K562 (cell line): ENCODE measurements around the gene MGRN1. TPM values are rescaled to one million over a fixed set of nuclear protein-coding genes. Genes with fewer than 3 reads are reported as not detected.

Source experiments
- ATAC-seq: fragments of 200-7000 bp; cut with Tn5 transposase; 3 replicates; pipeline ENCODE4 v1.9.1; 2020; ENCODE audit warnings: moderate library complexity
- BruUV-seq: library from RNA; stranded (reverse); fragments of 400-500 nt; replicated peaks from 2 replicates; lab custom pipeline; 2021; lab: Mats Ljungman, UMichigan
- CTCF ChIA-PET: fragments of 300-600 bp; formaldehyde crosslinking; extraction: SDS; loops from one replicate; lab custom pipeline; 2021; ENCODE audit warnings: low intra/inter-chr PET ratio; lab: Yijun Ruan, JAX
- POLR2A ChIA-PET: fragments of 300-600, 350-650 bp; sonication (Branson Sonifier 250); formaldehyde crosslinking; extraction: SDS; loops from one replicate; lab custom pipeline; 2021; ENCODE audit warnings: antibody characterized with exemption, inconsistent platforms; lab: Yijun Ruan, JAX
- DNase-seq, 4 experiments: peaks; one replicate each; pipeline versions ENCODE4 v3.0.0 to v3.0.0-alpha.2; 2011 to 2018; ENCODE audit warnings: low spot score in 3 of 4, mixed read lengths in 3 of 4; ENCODE audit errors: extremely low read depth in 1 of 4
- FAIRE-seq: peaks from 2 replicates; lab custom pipeline; 2011; peaks lifted over from hg19 to GRCh38; lab: Jason Lieb, UNC
- H2AFZ ChIP-seq: 2 replicates; pipeline ENCODE4 v1.6.0; 2011; ENCODE audit warnings: low read depth, low read length, control low read depth, inconsistent platforms
- H3K27ac ChIP-seq: fragments of 200-600 bp; 3 replicates; pipeline ENCODE4 v1.8.0; 2011; ENCODE audit warnings: low read depth, mild to moderate bottlenecking, control low read depth, inconsistent platforms, low read length, moderate library complexity, mixed read lengths; ENCODE audit errors: extremely low read depth
- H3K27me3 ChIP-seq, 2 experiments: fragments of 300-600 bp in 1 of 2; 2 replicates in 1 of 2; 3 replicates in 1 of 2; pipeline versions ENCODE4 v1.6.0 to v1.8.0; 2011; ENCODE audit warnings: inconsistent platforms in 2 of 2, low read length in 2 of 2, mild to moderate bottlenecking in 1 of 2, mixed read lengths in 1 of 2, moderate library complexity in 1 of 2; ENCODE audit not compliant: control insufficient read depth in 2 of 2, insufficient read depth in 2 of 2
- H3K36me3 ChIP-seq: fragments of 300-600 bp; 3 replicates; pipeline ENCODE4 v1.8.0; 2011; ENCODE audit warnings: mild to moderate bottlenecking, low read length, inconsistent platforms; ENCODE audit not compliant: control insufficient read depth, insufficient read depth
- H3K4me1 ChIP-seq, 2 experiments: fragments of 200-600 bp in 1 of 2; replicated peaks in 1 of 2; 2 replicates in 1 of 2; 3 replicates in 1 of 2; pipeline versions ENCODE4 v1.5.1 to v1.8.0; 2011; ENCODE audit warnings: inconsistent platforms in 2 of 2, low read length in 2 of 2, mild to moderate bottlenecking in 1 of 2, mixed read lengths in 1 of 2, moderate library complexity in 1 of 2; ENCODE audit not compliant: control insufficient read depth in 2 of 2, insufficient read depth in 2 of 2
- H3K4me2 ChIP-seq: 2 replicates; pipeline ENCODE4 v1.6.1; 2011; ENCODE audit warnings: low read length, control low read depth, inconsistent platforms, mixed read lengths; ENCODE audit not compliant: insufficient read depth
- H3K4me3 ChIP-seq: fragments of 200-600 bp; sonication (generic), shearing (Covaris generic); 2 replicates; pipeline ENCODE4 v1.5.1; 2016; ENCODE audit warnings: control low read depth, inconsistent platforms
- H3K79me2 ChIP-seq: fragments of 200-600 bp; 3 replicates; pipeline ENCODE4 v1.8.0; 2011; ENCODE audit warnings: low read length, inconsistent platforms; ENCODE audit not compliant: control insufficient read depth, insufficient read depth
- H3K9ac ChIP-seq, 2 experiments: 2 replicates each; pipeline versions ENCODE4 v1.6.0 to v1.6.1; 2011; ENCODE audit warnings: low read depth in 2 of 2, low read length in 2 of 2, control low read depth in 1 of 2, inconsistent platforms in 1 of 2, mild to moderate bottlenecking in 1 of 2, mixed read lengths in 1 of 2; ENCODE audit not compliant: insufficient read depth in 1 of 2
- H3K9me1 ChIP-seq: one replicate; pipeline ENCODE4 v1.6.0; 2011; ENCODE audit warnings: inconsistent platforms, mild to moderate bottlenecking, low read length, moderate library complexity; ENCODE audit not compliant: control insufficient read depth, insufficient read depth
- H3K9me3 ChIP-seq: replicated peaks from 2 replicates; pipeline ENCODE4 v1.5.1; 2011; ENCODE audit warnings: low read depth, low read length, inconsistent platforms; ENCODE audit not compliant: control insufficient read depth, insufficient read depth
- H4K20me1 ChIP-seq: replicated peaks from 2 replicates; pipeline ENCODE4 v1.6.1; 2011; ENCODE audit warnings: low read length, inconsistent platforms, mixed read lengths; ENCODE audit not compliant: control insufficient read depth, insufficient read depth
- HDAC8 ChIP-seq: fragments of 450-650 bp; IDR thresholded peaks from 2 replicates; pipeline ENCODE4 v1.6.1; 2016; ENCODE audit warnings: mild to moderate bottlenecking, missing genetic modification characterization, moderate library complexity, missing compliant biosample characterization
- MCM3 ChIP-seq: fragments of 450-650 bp; IDR thresholded peaks from 2 replicates; pipeline ENCODE4 v1.6.1; 2016
- MYBL2 ChIP-seq, 2 experiments: fragments of 450-650 bp in 1 of 2; sonication (generic) in 1 of 2; formaldehyde crosslinking in 1 of 2; IDR thresholded peaks; 2 replicates each; pipeline versions ENCODE4 v1.6.1 to v1.8.1; 2017 to 2022; ENCODE audit warnings: borderline replicate concordance in 1 of 2, inconsistent platforms in 1 of 2, low read depth in 1 of 2, mild to moderate bottlenecking in 1 of 2, missing genetic modification reagents in 1 of 2, moderate library complexity in 1 of 2
- NFATC3 ChIP-seq: fragments of 450-650 bp; IDR thresholded peaks from 2 replicates; pipeline ENCODE4 v1.6.1; 2017; ENCODE audit warnings: mild to moderate bottlenecking
- NFE2L1 ChIP-seq: fragments of 450-650 bp; IDR thresholded peaks from 2 replicates; pipeline ENCODE4 v1.6.1; 2016; ENCODE audit warnings: missing genetic modification characterization, low read depth, mild to moderate bottlenecking, missing compliant biosample characterization, moderate library complexity, borderline replicate concordance
- STAT5A ChIP-seq: IDR thresholded peaks from 2 replicates; pipeline ENCODE4 v1.6.1; 2012; ENCODE audit warnings: low read length, inconsistent platforms, borderline replicate concordance
- WGBS: fragments of 100-300 bp; shearing (Covaris generic); methylation state at CpG from one replicate; pipeline ENCODE4 v1.1.6; 2016; ENCODE audit warnings: low coverage, mixed read lengths; ENCODE audit not compliant: insufficient coverage; ENCODE audit errors: missing lambda C conversion rate; 5-methylcytosine and 5-hydroxymethylcytosine counted together
- in situ Hi-C: fragments of 300-500 bp; cut with MboI; formaldehyde crosslinking; loops from 4 replicates; pipeline ENCODE4 v1.15.0; 2018; ENCODE audit warnings: inconsistent platforms, mixed read lengths
- intact Hi-C: fragments of 100-400 bp; cut with micrococcal nuclease; formaldehyde crosslinking; loops from 2 replicates; pipeline ENCODE4 v1.14.2; 2022
- polyA plus RNA-seq, 8 experiments: library from polyadenylated mRNA; depleted of rRNA in 4 of 8; stranded (reverse) in 5 of 8; unstranded in 3 of 8; fragments of >200 nt; fragmentation: Nextera tagmentation in 2 of 8; fragmentation: Illumina TruSeq in 1 of 8; extraction: Ambion mirVana in 2 of 8; extraction: Trizol in 1 of 8; gene quantifications; 2 replicates each; pipeline versions ENCODE4 v1.2.1 to v1.2.3, GENCODE V29; 2011 to 2014; ENCODE audit warnings: inconsistent platforms in 1 of 8, missing spikeins in 1 of 8
- total RNA-seq, 7 experiments: library from RNA; depleted of rRNA in 6 of 7; stranded (reverse); fragments of >200 nt in 6 of 7; fragmentation: Illumina TruSeq in 2 of 7; extraction: Trizol in 2 of 7; gene quantifications; 2 replicates each; pipeline versions ENCODE4 v1.2.1 to v1.2.3, GENCODE V29; 2011 to 2021; ENCODE audit warnings: low replicate concordance in 1 of 7
- TF ChIP-seq, protein P1 (sequence below): sonication (generic); formaldehyde crosslinking; IDR thresholded peaks from 2 replicates; pipeline ENCODE4 v1.8.1; 2022; ENCODE audit warnings: missing genetic modification reagents

MGRN1 gene
- total and polyA plus RNA-seq, 9 of the 15 experiments (the other 6 are each of a cell fraction or from before 2014, with no cell fraction given), result 0.15 to 37.9 (median 6.0) TPM

DNA sequence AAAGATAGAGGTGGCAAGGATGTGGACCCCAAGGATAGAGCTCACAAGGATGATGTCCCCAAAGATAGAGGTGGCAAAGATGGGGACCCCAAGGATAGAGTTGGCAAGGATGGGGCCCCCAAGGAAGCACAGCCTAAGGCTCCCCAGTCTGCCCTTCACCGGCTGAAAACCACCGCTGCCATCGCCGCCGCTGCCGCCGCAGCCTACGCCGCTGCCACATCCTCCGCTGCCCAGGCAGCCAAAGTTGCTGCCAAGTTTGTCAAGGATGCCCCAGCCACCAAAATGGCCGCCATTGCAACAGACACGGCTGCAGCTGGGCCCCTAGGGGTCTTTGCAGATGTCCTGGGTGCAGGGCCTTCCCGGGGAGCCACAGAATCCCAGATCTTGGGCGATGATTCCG is 48.6 kb upstream of the MGRN1 start:
- no peak overlapping the region for H2AFZ ChIP-seq
- TF ChIP-seq NFE2L1 (no peak), NFATC3 (no peak), HDAC8 (tag) (no peak), STAT5A (no peak), MYBL2 (IDR thresholded peaks at IDR 0.05; ENCODE audit: low read depth) (no peak), MYBL2 (CRISPR knock-in tag; IDR thresholded peaks at IDR 0.05; ENCODE audit: borderline replicate concordance) (no peak), MCM3 (no peak)
- TF ChIP-seq, protein P1, sequence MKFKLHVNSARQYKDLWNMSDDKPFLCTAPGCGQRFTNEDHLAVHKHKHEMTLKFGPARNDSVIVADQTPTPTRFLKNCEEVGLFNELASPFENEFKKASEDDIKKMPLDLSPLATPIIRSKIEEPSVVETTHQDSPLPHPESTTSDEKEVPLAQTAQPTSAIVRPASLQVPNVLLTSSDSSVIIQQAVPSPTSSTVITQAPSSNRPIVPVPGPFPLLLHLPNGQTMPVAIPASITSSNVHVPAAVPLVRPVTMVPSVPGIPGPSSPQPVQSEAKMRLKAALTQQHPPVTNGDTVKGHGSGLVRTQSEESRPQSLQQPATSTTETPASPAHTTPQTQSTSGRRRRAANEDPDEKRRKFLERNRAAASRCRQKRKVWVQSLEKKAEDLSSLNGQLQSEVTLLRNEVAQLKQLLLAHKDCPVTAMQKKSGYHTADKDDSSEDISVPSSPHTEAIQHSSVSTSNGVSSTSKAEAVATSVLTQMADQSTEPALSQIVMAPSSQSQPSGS (CRISPR knock-in tag), result no peak
- ATAC-seq, result no peak
- no peak overlapping the region for H3K4me2 ChIP-seq
- H4K20me1 ChIP-seq, result no peaks in the 10 kb centered on the region
- H3K9me1 ChIP-seq, result no peaks in the 10 kb centered on the region
- no peak overlapping the region for H3K9ac ChIP-seq
- H3K4me3 ChIP-seq, result no peak overlapping the region
- BruUV-seq, result no TSS peak
- no peak for FAIRE-seq
- DNase-seq, result no peak
- peaks cover 0 to 3% of the 10 kb centered on the region in 2 experiments; a peak in 1 of 5 replicates for H3K4me1 ChIP-seq
- intact Hi-C loops (no loop called here), in situ Hi-C loops (no loop called here)
- POLR2A ChIA-PET, result no interaction called here
- no peaks in the 10 kb centered on the region for H3K79me2 ChIP-seq
- WGBS, result 57% methylated on average over 15 of the region's 15 CpGs
- no peak overlapping the region for H3K27ac ChIP-seq
- no peaks in the 10 kb centered on the region for H3K36me3 ChIP-seq
- H3K9me3 ChIP-seq, result no peaks in the 10 kb centered on the region
- CTCF ChIA-PET, result no interaction called here
- peaks cover 16 to 58% of the 10 kb centered on the region in 2 experiments; a peak in 4 of 5 replicates for H3K27me3 ChIP-seq
